Stimulated activated naive CD8-positive, alpha-beta T cell treated with anti-CD3 and anti-CD28 coated beads, Interleukin-15, Interleukin-2, amounts not matched to agents 100 ng/mL and 50 ng/mL, for 24 hours (primary cell): Measurements from ENCODE around the gene POLN.

Experiments used
- H3K27ac Mint-ChIP-seq: one replicate; pipeline ENCODE4 v1.8.0; 2021; ENCODE audit warnings: mild to moderate bottlenecking, mixed read lengths
- H3K27me3 Mint-ChIP-seq: one replicate; pipeline ENCODE4 v1.8.0; 2021; ENCODE audit warnings: mixed read lengths
- H3K36me3 Mint-ChIP-seq: one replicate; pipeline ENCODE4 v1.8.0; 2021; ENCODE audit warnings: low read depth, mixed read lengths
- H3K4me1 Mint-ChIP-seq: one replicate; pipeline ENCODE4 v1.8.0; 2021; ENCODE audit warnings: low read depth, mixed read lengths
- H3K4me3 Mint-ChIP-seq: one replicate; pipeline ENCODE4 v1.8.0; 2021; ENCODE audit warnings: mild to moderate bottlenecking, mixed read lengths
- H3K9me3 Mint-ChIP-seq: one replicate; pipeline ENCODE4 v1.8.0; 2021; ENCODE audit warnings: mixed read lengths

POLN gene

GRCh38 chr4:2186865-2187172, 55.1 kb downstream of the POLN start:
- Mint-ChIP-seq H3K9me3 (peaks cover 8% of the 10 kb centered on the region), H3K27ac (no peak overlapping the region), H3K4me1 (no peaks in the 10 kb centered on the region)

GRCh38 chr4:2186133-2186864, 55.6 kb downstream of the POLN start:
- Mint-ChIP-seq H3K9me3 (peaks cover 8% of the 10 kb centered on the region), H3K4me1 (no peaks in the 10 kb centered on the region), H3K4me3 (no peak overlapping the region), H3K36me3 (peaks cover 16% of the 10 kb centered on the region), H3K27ac (no peak overlapping the region), H3K27me3 (no peaks in the 10 kb centered on the region)

More at GRCh38 chr4:2186865-2187172, 55.1 kb downstream of the POLN start:
- no peak overlapping the region for H3K4me3 Mint-ChIP-seq
- H3K36me3 Mint-ChIP-seq: peaks cover 16% of the 10 kb centered on the region
- no peaks in the 10 kb centered on the region for H3K27me3 Mint-ChIP-seq

GRCh38 chr4:2183394-2183793, 58.5 kb downstream of the POLN start:
- Mint-ChIP-seq H3K27me3 (no peaks in the 10 kb centered on the region), H3K4me3 (no peak overlapping the region), H3K27ac (no peak overlapping the region), H3K4me1 (no peaks in the 10 kb centered on the region), H3K9me3 (peaks cover 8% of the 10 kb centered on the region), H3K36me3 (peaks cover 16% of the 10 kb centered on the region)

- Mint-ChIP-seq H3K9me3 (peaks cover 8% of the 10 kb centered on the region), H3K36me3 (peaks cover 16% of the 10 kb centered on the region), H3K27ac (no peak overlapping the region), H3K27me3 (no peaks in the 10 kb centered on the region), H3K4me1 (no peaks in the 10 kb centered on the region), H3K4me3 (no peak overlapping the region)
Measured at GRCh38 chr4:2182994-2183393, 58.9 kb downstream of the POLN start.

GRCh38 chr4:2180410-2180809, 61.5 kb downstream of the POLN start:
- no peaks in the 10 kb centered on the region for H3K9me3 Mint-ChIP-seq
- H3K4me1 Mint-ChIP-seq: no peaks in the 10 kb centered on the region
- no peak overlapping the region for H3K27ac Mint-ChIP-seq
- no peak overlapping the region for H3K4me3 Mint-ChIP-seq
- no peaks in the 10 kb centered on the region for H3K27me3 Mint-ChIP-seq
- H3K36me3 Mint-ChIP-seq: peaks cover 4% of the 10 kb centered on the region

GRCh38 chr4:2179717-2180116, 62.2 kb downstream of the POLN start:
- Mint-ChIP-seq H3K36me3 (no peaks in the 10 kb centered on the region), H3K27me3 (no peaks in the 10 kb centered on the region), H3K27ac (no peak overlapping the region), H3K9me3 (no peaks in the 10 kb centered on the region), H3K4me1 (no peaks in the 10 kb centered on the region), H3K4me3 (no peak overlapping the region)

- H3K4me3 Mint-ChIP-seq: no peak overlapping the region
- no peaks in the 10 kb centered on the region for H3K4me1 Mint-ChIP-seq
- no peak overlapping the region for H3K27ac Mint-ChIP-seq
- H3K27me3 Mint-ChIP-seq: no peaks in the 10 kb centered on the region
- no peaks in the 10 kb centered on the region for H3K36me3 Mint-ChIP-seq
- H3K9me3 Mint-ChIP-seq: no peaks in the 10 kb centered on the region
Measured at GRCh38 chr4:2178986-2179385, 62.9 kb downstream of the POLN start.

GRCh38 chr4:2177443-2178093, 64.4 kb downstream of the POLN start:
- Mint-ChIP-seq H3K4me1 (peaks cover 10% of the 10 kb centered on the region), H3K9me3 (no peaks in the 10 kb centered on the region), H3K4me3 (no peak overlapping the region), H3K27ac (no peak overlapping the region), H3K36me3 (no peaks in the 10 kb centered on the region), H3K27me3 (no peaks in the 10 kb centered on the region)

- H3K27me3 Mint-ChIP-seq: no peaks in the 10 kb centered on the region
- H3K4me3 Mint-ChIP-seq: no peak overlapping the region
- H3K36me3 Mint-ChIP-seq: no peaks in the 10 kb centered on the region
- no peaks in the 10 kb centered on the region for H3K9me3 Mint-ChIP-seq
- H3K4me1 Mint-ChIP-seq: peaks cover 20% of the 10 kb centered on the region
- H3K27ac Mint-ChIP-seq: no peak overlapping the region
Measured at GRCh38 chr4:2175990-2176698, 65.8 kb downstream of the POLN start.

- Mint-ChIP-seq H3K9me3 (no peaks in the 10 kb centered on the region), H3K4me1 (peaks cover 20% of the 10 kb centered on the region), H3K27ac (no peak overlapping the region), H3K27me3 (no peaks in the 10 kb centered on the region), H3K36me3 (no peaks in the 10 kb centered on the region), H3K4me3 (no peak overlapping the region)
Measured at GRCh38 chr4:2174061-2174460, 67.9 kb downstream of the POLN start.

GRCh38 chr4:2172627-2173231, 69.2 kb downstream of the POLN start:
- Mint-ChIP-seq H3K4me1 (peaks cover 20% of the 10 kb centered on the region), H3K9me3 (no peaks in the 10 kb centered on the region), H3K4me3 (no peak overlapping the region)

GRCh38 chr4:2172161-2172560, 69.8 kb downstream of the POLN start:
- no peaks in the 10 kb centered on the region for H3K9me3 Mint-ChIP-seq
- H3K4me3 Mint-ChIP-seq: no peak overlapping the region
- no peak overlapping the region for H3K27ac Mint-ChIP-seq
- H3K27me3 Mint-ChIP-seq: no peaks in the 10 kb centered on the region
- no peaks in the 10 kb centered on the region for H3K36me3 Mint-ChIP-seq
- peaks cover 20% of the 10 kb centered on the region for H3K4me1 Mint-ChIP-seq

More at GRCh38 chr4:2172627-2173231, 69.2 kb downstream of the POLN start:
- H3K27me3 Mint-ChIP-seq: no peaks in the 10 kb centered on the region
- no peak overlapping the region for H3K27ac Mint-ChIP-seq
- no peaks in the 10 kb centered on the region for H3K36me3 Mint-ChIP-seq

- no peaks in the 10 kb centered on the region for H3K27me3 Mint-ChIP-seq
- no peaks in the 10 kb centered on the region for H3K9me3 Mint-ChIP-seq
- H3K4me3 Mint-ChIP-seq: no peak overlapping the region
- H3K36me3 Mint-ChIP-seq: no peaks in the 10 kb centered on the region
- H3K4me1 Mint-ChIP-seq: peaks cover 20% of the 10 kb centered on the region
- H3K27ac Mint-ChIP-seq: no peak overlapping the region
Measured at GRCh38 chr4:2168469-2169319, 73.2 kb downstream of the POLN start.

GRCh38 chr4:2166253-2166652, 75.7 kb downstream of the POLN start:
- Mint-ChIP-seq H3K36me3 (no peaks in the 10 kb centered on the region), H3K27ac (no peak overlapping the region), H3K9me3 (no peaks in the 10 kb centered on the region), H3K27me3 (no peaks in the 10 kb centered on the region), H3K4me1 (no peaks in the 10 kb centered on the region), H3K4me3 (no peak overlapping the region)
